Activated CD8-positive, alpha-beta memory T cell treated with anti-CD3 and anti-CD28 coated beads for 48 hours (primary cell): ENCODE measurements around the gene NPHP4.

Source experiments
- DNase-seq, 3 experiments: peaks; one replicate each; pipeline ENCODE4 v3.0.0-alpha.2; 2020; ENCODE audit warnings: low read depth in 2 of 3, low spot score in 2 of 3

Gene NPHP4

GRCh38 chr1:5882367-5883128, 109.7 kb downstream of the NPHP4 start:
- DNase-seq, result no peak

GRCh38 chr1:5881526-5882222, 110.6 kb downstream of the NPHP4 start:
- DNase-seq, result no peak

GRCh38 chr1:5880630-5881405, 111.4 kb downstream of the NPHP4 start:
- DNase-seq, result no peak

- DNase-seq, result no peak
These were observed 112.8 kb downstream of the NPHP4 start for GRCh38 chr1:5879421-5879820.

- DNase-seq, result no peak
These were observed 113.3 kb downstream of the NPHP4 start for GRCh38 chr1:5878971-5879370.

GRCh38 chr1:5877683-5878530, 114.3 kb downstream of the NPHP4 start:
- DNase-seq, result no peak

GRCh38 chr1:5877001-5877400, 115.2 kb downstream of the NPHP4 start:
- no peak for DNase-seq

GRCh38 chr1:5876094-5876650, 116.1 kb downstream of the NPHP4 start:
- DNase-seq, result no peak

GRCh38 chr1:5875345-5875910, 116.8 kb downstream of the NPHP4 start:
- DNase-seq, result no peak

GRCh38 chr1:5874416-5875110, 117.7 kb downstream of the NPHP4 start:
- DNase-seq, result no peak

GRCh38 chr1:5873556-5873955, 118.7 kb downstream of the NPHP4 start:
- DNase-seq, result no peak

- DNase-seq, result no peak
These were observed 119.3 kb downstream of the NPHP4 start for GRCh38 chr1:5872886-5873285.

- no peak for DNase-seq
These were observed 123.2 kb downstream of the NPHP4 start for GRCh38 chr1:5868931-5869500.

- DNase-seq, result no peak
These were observed 126.5 kb downstream of the NPHP4 start for GRCh38 chr1:5865774-5866173.

GRCh38 chr1:5865056-5865455, 127.2 kb downstream of the NPHP4 start:
- DNase-seq, result no peak

GRCh38 chr1:5864256-5864655, 128.0 kb downstream of the NPHP4 start:
- DNase-seq, result no peak

- no peak for DNase-seq
These were observed 129.0 kb downstream of the NPHP4 start for GRCh38 chr1:5863238-5863637.

- no peak for DNase-seq
These were observed 130.1 kb downstream of the NPHP4 start for GRCh38 chr1:5861871-5862825.
